Natural killer cell (primary cell): ENCODE results near the gene MPZL3. TPM values are rescaled to one million over a fixed set of nuclear protein-coding genes. Genes with fewer than 3 reads are reported as not detected.

Experiments used
- ATAC-seq, 3 donors: fragments of 150-1000 bp in 2 of 3; fragments of 200-7000 bp in 1 of 3; cut with Tn5 transposase; 1 replicate in 1 of 3; 2 replicates in 2 of 3; pipeline ENCODE4 v1.10.0; 2021; ENCODE audit warnings: mild to moderate bottlenecking in 2 of 3, moderate library complexity in 2 of 3
- DNase-seq, 2 donors: peaks; one replicate each; pipeline versions ENCODE4 v3.0.0 to v3.0.0-alpha.2; 2013 to 2021; ENCODE audit warnings: mixed read lengths in 1 of 2
- H3K27ac ChIP-seq: one replicate; pipeline ENCODE4 v1.5.1; 2013; ENCODE audit warnings: mild to moderate bottlenecking, low read length
- H3K27me3 ChIP-seq: one replicate; pipeline ENCODE4 v1.6.1; 2013; ENCODE audit warnings: low read length; ENCODE audit not compliant: control insufficient read depth, insufficient read depth
- H3K36me3 ChIP-seq: one replicate; pipeline ENCODE4 v1.6.1; 2013; ENCODE audit warnings: low read length; ENCODE audit not compliant: control insufficient read depth, insufficient read depth
- H3K4me1 ChIP-seq: one replicate; pipeline ENCODE4 v1.6.1; 2013; ENCODE audit warnings: low read length; ENCODE audit not compliant: control insufficient read depth, insufficient read depth
- H3K4me3 ChIP-seq: one replicate; pipeline ENCODE4 v1.5.1; 2013; ENCODE audit warnings: low read length
- H3K9me3 ChIP-seq: one replicate; pipeline ENCODE4 v1.6.1; 2013; ENCODE audit warnings: low read length; ENCODE audit not compliant: control insufficient read depth, insufficient read depth
- H3K27ac Mint-ChIP-seq, 2 donors: one replicate each; pipeline ENCODE4 v1.8.0; 2022; ENCODE audit warnings: mild to moderate bottlenecking in 2 of 2, mixed read lengths in 2 of 2, moderate library complexity in 1 of 2
- H3K27me3 Mint-ChIP-seq, 2 donors: one replicate each; pipeline ENCODE4 v1.8.0; 2022; ENCODE audit warnings: low read depth in 2 of 2, mixed read lengths in 2 of 2
- H3K36me3 Mint-ChIP-seq: one replicate; pipeline ENCODE4 v1.8.0; 2022; ENCODE audit warnings: mixed read lengths
- H3K4me1 Mint-ChIP-seq, 2 donors: one replicate each; pipeline ENCODE4 v1.8.0; 2022; ENCODE audit warnings: mixed read lengths in 2 of 2
- H3K4me3 Mint-ChIP-seq: one replicate; pipeline ENCODE4 v1.8.0; 2022; ENCODE audit warnings: mild to moderate bottlenecking, moderate library complexity, mixed read lengths
- H3K9me3 Mint-ChIP-seq, 2 donors: one replicate each; pipeline ENCODE4 v1.8.0; 2022; ENCODE audit warnings: mixed read lengths in 2 of 2
- WGBS: methylation state at CpG from one replicate; pipeline ENCODE4 v1.1.7; 2013; ENCODE audit warnings: missing lambda C conversion rate; ENCODE audit not compliant: insufficient coverage; 5-methylcytosine and 5-hydroxymethylcytosine counted together
- intact Hi-C: fragments of 100-400 bp; cut with micrococcal nuclease; formaldehyde crosslinking; loops from one replicate; pipeline ENCODE4 v1.14.2; 2022
- total RNA-seq, 4 donors: library from RNA; stranded (reverse); fragments of 120-200 nt in 1 of 4; gene quantifications; one replicate each; pipeline versions ENCODE4 v1.2.3 to v1.2.4, GENCODE V29; 2013 to 2022
- TF ChIP-seq, protein P1 (sequence below): fragments of 200-600 bp; IDR thresholded peaks from one replicate; pipeline ENCODE4 v1.8.0; 2022; ENCODE audit warnings: antibody characterized with exemption

The MPZL3 gene
- total RNA-seq, 3 donors from 2014 or later (not counting 1 experiment from before 2014, with no cell fraction given) = 6.3 to 7.5 (median 6.7) TPM

GRCh38 chr11:118264569-118265465 is 12.7 kb upstream of the MPZL3 start:
- peaks cover 5% of the 10 kb centered on the region for H3K27me3 ChIP-seq
- 92% methylated on average over 13 of the region's 13 CpGs for WGBS
- Mint-ChIP-seq H3K27ac (no peak overlapping the region), H3K36me3 (no peaks in the 10 kb centered on the region), H3K27me3 (peaks cover 26 to 52% of the 10 kb centered on the region in 2 donors), H3K4me1 (peaks cover 6 to 10% of the 10 kb centered on the region in 2 donors), H3K9me3 (no peaks in the 10 kb centered on the region), H3K4me3 (peak overlapping the region; percentile 58)
- H3K4me1 ChIP-seq = peaks cover 9% of the 10 kb centered on the region
- no peak for DNase-seq
- H3K9me3 ChIP-seq = no peaks in the 10 kb centered on the region
- TF ChIP-seq, protein P1, sequence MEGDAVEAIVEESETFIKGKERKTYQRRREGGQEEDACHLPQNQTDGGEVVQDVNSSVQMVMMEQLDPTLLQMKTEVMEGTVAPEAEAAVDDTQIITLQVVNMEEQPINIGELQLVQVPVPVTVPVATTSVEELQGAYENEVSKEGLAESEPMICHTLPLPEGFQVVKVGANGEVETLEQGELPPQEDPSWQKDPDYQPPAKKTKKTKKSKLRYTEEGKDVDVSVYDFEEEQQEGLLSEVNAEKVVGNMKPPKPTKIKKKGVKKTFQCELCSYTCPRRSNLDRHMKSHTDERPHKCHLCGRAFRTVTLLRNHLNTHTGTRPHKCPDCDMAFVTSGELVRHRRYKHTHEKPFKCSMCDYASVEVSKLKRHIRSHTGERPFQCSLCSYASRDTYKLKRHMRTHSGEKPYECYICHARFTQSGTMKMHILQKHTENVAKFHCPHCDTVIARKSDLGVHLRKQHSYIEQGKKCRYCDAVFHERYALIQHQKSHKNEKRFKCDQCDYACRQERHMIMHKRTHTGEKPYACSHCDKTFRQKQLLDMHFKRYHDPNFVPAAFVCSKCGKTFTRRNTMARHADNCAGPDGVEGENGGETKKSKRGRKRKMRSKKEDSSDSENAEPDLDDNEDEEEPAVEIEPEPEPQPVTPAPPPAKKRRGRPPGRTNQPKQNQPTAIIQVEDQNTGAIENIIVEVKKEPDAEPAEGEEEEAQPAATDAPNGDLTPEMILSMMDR = no peak
- H3K27ac ChIP-seq = no peak overlapping the region
- no peaks in the 10 kb centered on the region for H3K36me3 ChIP-seq
- no peak overlapping the region for H3K4me3 ChIP-seq
- ATAC-seq = no peak
- intact Hi-C loops = no loop called here

DNA sequence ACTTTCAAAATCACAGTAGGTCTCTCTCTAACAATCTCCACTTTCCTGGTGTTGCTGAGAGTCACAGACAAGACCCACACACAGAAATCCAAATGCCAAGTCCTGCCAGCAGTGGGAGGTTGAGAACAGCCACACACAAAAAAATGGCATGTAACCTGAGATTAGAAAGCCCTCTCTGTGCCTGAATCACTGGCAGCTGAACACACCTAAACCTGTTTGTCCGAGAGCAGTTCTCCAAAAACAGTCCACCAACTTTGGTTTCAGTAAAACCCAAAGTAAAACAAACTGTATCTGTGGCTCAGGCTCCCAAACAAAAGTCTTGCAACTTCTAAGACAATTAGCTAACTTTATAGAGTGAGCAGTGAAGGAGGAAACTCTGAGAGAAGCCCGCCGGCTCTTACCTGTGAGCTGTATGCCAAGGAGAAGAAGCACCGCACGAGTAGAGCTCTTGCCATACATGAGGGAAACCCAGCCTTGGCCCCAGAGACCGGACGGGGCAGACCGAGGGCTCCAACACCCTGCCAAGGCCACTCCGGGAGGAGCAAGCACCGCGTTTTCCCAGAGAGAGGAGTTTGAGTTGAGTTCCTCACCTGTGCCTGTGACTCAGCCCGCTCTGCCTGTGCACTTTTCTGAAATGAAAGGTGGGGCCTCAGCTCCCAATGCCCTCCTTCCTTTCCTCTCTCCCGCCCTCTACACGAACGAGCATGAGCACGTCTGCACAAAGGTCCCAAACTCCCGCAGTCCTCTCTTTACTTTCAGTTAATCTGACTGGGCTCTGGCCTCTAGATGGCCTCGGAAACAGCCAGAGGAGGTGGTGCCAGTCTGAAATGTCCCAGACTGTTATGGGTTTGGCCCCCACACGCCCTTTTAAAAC is 11.8 kb upstream of the MPZL3 start, which contains the start of gene MPZL2:
Gene MPZL2, minus strand, starts transcription at position 603 of the 874 bp plus-strand sequence. Its CDS starts 144 bp downstream, at position 459.
- Mint-ChIP-seq H3K4me1 (peaks cover 6 to 10% of the 10 kb centered on the region in 2 donors), H3K4me3 (peak within 1 kb of the TSS; percentile 58), H3K27me3 (peaks cover 24 to 47% of the 10 kb centered on the region in 2 donors), H3K36me3 (no peaks in the 10 kb centered on the region), H3K9me3 (no peaks in the 10 kb centered on the region), H3K27ac (no peak within 1 kb of the TSS)
- WGBS = 20% methylated on average over 19 of the region's 19 CpGs
- H3K27ac ChIP-seq = no peak within 1 kb of the TSS
- H3K36me3 ChIP-seq = no peaks in the 10 kb centered on the region
- peaks cover 9% of the 10 kb centered on the region for H3K4me1 ChIP-seq
- peaks cover 5% of the 10 kb centered on the region for H3K27me3 ChIP-seq
- no peaks in the 10 kb centered on the region for H3K9me3 ChIP-seq
- intact Hi-C loops = no loop called here
- DNase-seq (peak in 1 of 2 donors; percentile 44), ATAC-seq (peak in 1 of 3 donors; percentile 18)
- TF ChIP-seq, protein P1 = no peak
- no peak within 1 kb of the TSS for H3K4me3 ChIP-seq

GRCh38 chr11:118263112-118263511 is 10.9 kb upstream of the MPZL3 start:
- Mint-ChIP-seq H3K27me3 (peaks cover 24 to 47% of the 10 kb centered on the region in 2 donors), H3K27ac (no peak overlapping the region)
- H3K27me3 ChIP-seq = peaks cover 5% of the 10 kb centered on the region

More at GRCh38 chr11:118263112-118263511, 10.9 kb upstream of the MPZL3 start:
- Mint-ChIP-seq H3K9me3 (peaks cover 0 to 2% of the 10 kb centered on the region in 2 donors), H3K36me3 (no peaks in the 10 kb centered on the region), H3K4me3 (no peak overlapping the region), H3K4me1 (peaks cover 6 to 10% of the 10 kb centered on the region in 2 donors)
- Histone ChIP-seq H3K9me3 (no peaks in the 10 kb centered on the region), H3K4me3 (no peak overlapping the region), H3K4me1 (peaks cover 9% of the 10 kb centered on the region), H3K27ac (no peak overlapping the region), H3K36me3 (no peaks in the 10 kb centered on the region)
- ATAC-seq = no peak
- WGBS = 41% methylated on average over 3 of the region's 4 CpGs
- TF ChIP-seq, protein P1 = no peak
- no peak for DNase-seq
- intact Hi-C loops = no loop called here
